HL-60 (cell line): ENCODE data around the gene CRYM.
"Not testable (repeated sequence)": the region's sequence is repeated elsewhere in the genome, so short reads cannot be mapped to it uniquely, and the experiment has no call there.

Experiments
- GABPA ChIP-seq: IDR thresholded peaks from 2 replicates; pipeline ENCODE4 v1.6.1; 2012; ENCODE audit warnings: low read depth
- POLR2AphosphoS5 ChIP-seq: IDR thresholded peaks from 2 replicates; pipeline ENCODE4 v1.6.1; 2012; ENCODE audit warnings: low read depth
- TF ChIP-seq, protein P1 (sequence below): IDR thresholded peaks from one replicate; pipeline ENCODE4 v1.5.1; 2011; ENCODE audit warnings: low read length, control low read depth, inconsistent platforms; ENCODE audit not compliant: insufficient read depth
- TF ChIP-seq, protein P2 (sequence below): IDR thresholded peaks from 2 replicates; pipeline ENCODE4 v1.6.1; 2012; ENCODE audit warnings: low read depth; ENCODE audit not compliant: insufficient replicate concordance

DNA sequence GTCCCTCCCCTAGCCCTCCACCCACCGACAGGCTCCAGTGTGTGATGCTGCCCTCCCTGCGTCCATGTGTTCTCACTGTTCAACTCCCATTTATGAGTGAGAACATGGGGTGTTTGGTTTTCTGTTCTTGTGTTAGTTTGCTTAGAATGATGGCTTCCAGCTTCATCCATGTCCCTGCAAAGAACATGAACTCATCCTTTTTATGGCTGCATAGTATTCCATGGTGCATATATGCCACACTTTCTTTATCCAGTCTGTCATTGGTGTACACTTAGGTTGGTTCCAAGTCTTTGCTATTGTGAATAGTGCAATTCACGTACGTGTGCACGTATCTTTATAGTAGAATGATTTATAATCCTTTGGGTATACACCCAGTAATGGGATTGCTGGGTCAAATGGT is 28.6 kb upstream of the CRYM start:
- TF ChIP-seq, protein P1, sequence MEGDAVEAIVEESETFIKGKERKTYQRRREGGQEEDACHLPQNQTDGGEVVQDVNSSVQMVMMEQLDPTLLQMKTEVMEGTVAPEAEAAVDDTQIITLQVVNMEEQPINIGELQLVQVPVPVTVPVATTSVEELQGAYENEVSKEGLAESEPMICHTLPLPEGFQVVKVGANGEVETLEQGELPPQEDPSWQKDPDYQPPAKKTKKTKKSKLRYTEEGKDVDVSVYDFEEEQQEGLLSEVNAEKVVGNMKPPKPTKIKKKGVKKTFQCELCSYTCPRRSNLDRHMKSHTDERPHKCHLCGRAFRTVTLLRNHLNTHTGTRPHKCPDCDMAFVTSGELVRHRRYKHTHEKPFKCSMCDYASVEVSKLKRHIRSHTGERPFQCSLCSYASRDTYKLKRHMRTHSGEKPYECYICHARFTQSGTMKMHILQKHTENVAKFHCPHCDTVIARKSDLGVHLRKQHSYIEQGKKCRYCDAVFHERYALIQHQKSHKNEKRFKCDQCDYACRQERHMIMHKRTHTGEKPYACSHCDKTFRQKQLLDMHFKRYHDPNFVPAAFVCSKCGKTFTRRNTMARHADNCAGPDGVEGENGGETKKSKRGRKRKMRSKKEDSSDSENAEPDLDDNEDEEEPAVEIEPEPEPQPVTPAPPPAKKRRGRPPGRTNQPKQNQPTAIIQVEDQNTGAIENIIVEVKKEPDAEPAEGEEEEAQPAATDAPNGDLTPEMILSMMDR, result not testable (repeated sequence)
- not testable (repeated sequence) for TF ChIP-seq POLR2AphosphoS5, GABPA
- TF ChIP-seq, protein P2, sequence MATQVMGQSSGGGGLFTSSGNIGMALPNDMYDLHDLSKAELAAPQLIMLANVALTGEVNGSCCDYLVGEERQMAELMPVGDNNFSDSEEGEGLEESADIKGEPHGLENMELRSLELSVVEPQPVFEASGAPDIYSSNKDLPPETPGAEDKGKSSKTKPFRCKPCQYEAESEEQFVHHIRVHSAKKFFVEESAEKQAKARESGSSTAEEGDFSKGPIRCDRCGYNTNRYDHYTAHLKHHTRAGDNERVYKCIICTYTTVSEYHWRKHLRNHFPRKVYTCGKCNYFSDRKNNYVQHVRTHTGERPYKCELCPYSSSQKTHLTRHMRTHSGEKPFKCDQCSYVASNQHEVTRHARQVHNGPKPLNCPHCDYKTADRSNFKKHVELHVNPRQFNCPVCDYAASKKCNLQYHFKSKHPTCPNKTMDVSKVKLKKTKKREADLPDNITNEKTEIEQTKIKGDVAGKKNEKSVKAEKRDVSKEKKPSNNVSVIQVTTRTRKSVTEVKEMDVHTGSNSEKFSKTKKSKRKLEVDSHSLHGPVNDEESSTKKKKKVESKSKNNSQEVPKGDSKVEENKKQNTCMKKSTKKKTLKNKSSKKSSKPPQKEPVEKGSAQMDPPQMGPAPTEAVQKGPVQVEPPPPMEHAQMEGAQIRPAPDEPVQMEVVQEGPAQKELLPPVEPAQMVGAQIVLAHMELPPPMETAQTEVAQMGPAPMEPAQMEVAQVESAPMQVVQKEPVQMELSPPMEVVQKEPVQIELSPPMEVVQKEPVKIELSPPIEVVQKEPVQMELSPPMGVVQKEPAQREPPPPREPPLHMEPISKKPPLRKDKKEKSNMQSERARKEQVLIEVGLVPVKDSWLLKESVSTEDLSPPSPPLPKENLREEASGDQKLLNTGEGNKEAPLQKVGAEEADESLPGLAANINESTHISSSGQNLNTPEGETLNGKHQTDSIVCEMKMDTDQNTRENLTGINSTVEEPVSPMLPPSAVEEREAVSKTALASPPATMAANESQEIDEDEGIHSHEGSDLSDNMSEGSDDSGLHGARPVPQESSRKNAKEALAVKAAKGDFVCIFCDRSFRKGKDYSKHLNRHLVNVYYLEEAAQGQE, result not testable (repeated sequence)
